ENCODE results near the gene DAB2.

DNA sequence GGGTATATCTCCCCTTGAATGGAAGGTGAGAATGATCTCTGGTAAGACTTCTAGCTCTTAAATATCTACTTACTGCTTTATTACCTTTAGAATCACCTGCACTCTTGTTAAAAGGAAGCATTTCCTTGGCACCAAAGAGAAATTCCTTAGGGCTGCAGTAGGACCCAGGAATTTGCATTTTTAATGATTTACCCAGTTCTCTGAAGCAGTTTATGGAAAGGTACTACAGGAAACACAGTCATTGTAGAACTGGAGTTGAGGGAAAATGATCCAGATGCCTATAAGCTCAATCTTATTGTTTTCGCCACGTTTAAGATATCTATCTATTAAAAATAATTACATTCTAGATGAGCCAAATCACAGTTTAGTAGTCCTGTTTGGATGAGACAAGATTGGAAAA lies 51.0 kb downstream of the DAB2 start:
- TF ChIP-seq POLR2A (IDR thresholded peaks at IDR 0.05), result no peak
- TF ChIP-seq, protein P1, sequence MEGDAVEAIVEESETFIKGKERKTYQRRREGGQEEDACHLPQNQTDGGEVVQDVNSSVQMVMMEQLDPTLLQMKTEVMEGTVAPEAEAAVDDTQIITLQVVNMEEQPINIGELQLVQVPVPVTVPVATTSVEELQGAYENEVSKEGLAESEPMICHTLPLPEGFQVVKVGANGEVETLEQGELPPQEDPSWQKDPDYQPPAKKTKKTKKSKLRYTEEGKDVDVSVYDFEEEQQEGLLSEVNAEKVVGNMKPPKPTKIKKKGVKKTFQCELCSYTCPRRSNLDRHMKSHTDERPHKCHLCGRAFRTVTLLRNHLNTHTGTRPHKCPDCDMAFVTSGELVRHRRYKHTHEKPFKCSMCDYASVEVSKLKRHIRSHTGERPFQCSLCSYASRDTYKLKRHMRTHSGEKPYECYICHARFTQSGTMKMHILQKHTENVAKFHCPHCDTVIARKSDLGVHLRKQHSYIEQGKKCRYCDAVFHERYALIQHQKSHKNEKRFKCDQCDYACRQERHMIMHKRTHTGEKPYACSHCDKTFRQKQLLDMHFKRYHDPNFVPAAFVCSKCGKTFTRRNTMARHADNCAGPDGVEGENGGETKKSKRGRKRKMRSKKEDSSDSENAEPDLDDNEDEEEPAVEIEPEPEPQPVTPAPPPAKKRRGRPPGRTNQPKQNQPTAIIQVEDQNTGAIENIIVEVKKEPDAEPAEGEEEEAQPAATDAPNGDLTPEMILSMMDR (IDR thresholded peaks at IDR 0.05), result no peak
- TF ChIP-seq EP300 (IDR thresholded peaks at IDR 0.05), result no peak

Data from upper lobe of left lung (tissue), 4 donors.